Activated B cell treated with CpG ODN at 0.5 μM for 24 hours (primary cell): ENCODE measurements around the gene ARHGAP4. TPM values are rescaled to one million over a fixed set of nuclear protein-coding genes. Genes with fewer than 3 reads are reported as not detected.

ENCODE experiments used
- ATAC-seq: fragments of 200-7000 bp; cut with Tn5 transposase; one replicate; pipeline ENCODE4 v1.10.0; 2021; ENCODE audit warnings: low read depth, mild to moderate bottlenecking, moderate library complexity
- CTCF ChIA-PET: fragments of 350-600 bp; sonication (Branson Sonifier 250); formaldehyde crosslinking; loops from one replicate; lab custom pipeline; 2021; ENCODE audit warnings: antibody characterized with exemption; lab: Charles Lee
- POLR2A ChIA-PET: fragments of 350-600 bp; sonication (Branson Sonifier 250); formaldehyde crosslinking; loops from one replicate; lab custom pipeline; 2021; ENCODE audit warnings: antibody characterized with exemption; lab: Charles Lee
- DNase-seq: peaks from one replicate; pipeline ENCODE4 v3.0.0; 2022
- H3K27ac Mint-ChIP-seq: one replicate; pipeline ENCODE4 v1.8.0; 2020; ENCODE audit warnings: mixed read lengths
- H3K27me3 Mint-ChIP-seq: one replicate; pipeline ENCODE4 v1.8.0; 2021; ENCODE audit warnings: mixed read lengths
- H3K36me3 Mint-ChIP-seq: one replicate; pipeline ENCODE4 v1.8.0; 2021; ENCODE audit warnings: low read depth, mixed read lengths
- H3K4me1 Mint-ChIP-seq: one replicate; pipeline ENCODE4 v1.8.0; 2021; ENCODE audit warnings: mixed read lengths
- H3K4me3 Mint-ChIP-seq: one replicate; pipeline ENCODE4 v1.8.0; 2020; ENCODE audit warnings: mild to moderate bottlenecking, mixed read lengths
- H3K9me3 Mint-ChIP-seq: one replicate; pipeline ENCODE4 v1.8.0; 2020; ENCODE audit warnings: mixed read lengths
- CTCF ChIP-seq: fragments of 200-600 bp; IDR thresholded peaks from one replicate; pipeline ENCODE4 v1.8.0; 2022; ENCODE audit warnings: antibody characterized with exemption, mild to moderate bottlenecking
- intact Hi-C: fragments of 100-400 bp; cut with micrococcal nuclease; formaldehyde crosslinking; loops from one replicate; pipeline ENCODE4 v1.15.1; 2024
- total RNA-seq: library from RNA; stranded (reverse); gene quantifications from 2 replicates; pipeline ENCODE4 v1.2.3, GENCODE V29; 2022

ARHGAP4 gene
- total RNA-seq, 1 donor from 2014 or later = 158 TPM

- Mint-ChIP-seq H3K27me3 (no peaks in the 10 kb centered on the region), H3K4me1 (peaks cover 6% of the 10 kb centered on the region), H3K27ac (no peak overlapping the region), H3K36me3 (peaks cover 62% of the 10 kb centered on the region), H3K9me3 (no peaks in the 10 kb centered on the region), H3K4me3 (no peak overlapping the region)
- ChIA-PET CTCF (interaction anchor here (1.2 to 9.8 kb wide), 3 partner anchors 12 to 28 kb away, joined by 3 to 146 read pairs (median 3); partner anchors contain the start of gene ARHGAP4), POLR2A (interaction anchor here (18.4 kb wide), 1 partner anchor 26 kb away, joined by 305 read pairs; the partner anchor contains the start of gene ARHGAP4)
- no peak for ATAC-seq
- intact Hi-C loops = loop anchor here (2.0 kb wide), 1 partner anchor 15 kb away; no protein-coding TSS in a partner anchor
- no peak for TF ChIP-seq CTCF
- DNase-seq = no peak
These were observed 25.8 kb upstream of the ARHGAP4 start for GRCh38 chrX:153951683-153952372.

- Mint-ChIP-seq H3K4me1 (peaks cover 11% of the 10 kb centered on the region), H3K27ac (no peak overlapping the region), H3K36me3 (peaks cover 47% of the 10 kb centered on the region), H3K4me3 (no peak overlapping the region), H3K9me3 (no peaks in the 10 kb centered on the region), H3K27me3 (no peaks in the 10 kb centered on the region)
- DNase-seq (no peak), ATAC-seq (no peak)
- no peak for TF ChIP-seq CTCF
- intact Hi-C loops = no loop called here
- ChIA-PET CTCF (interaction anchor here (1.1 to 9.8 kb wide), 2 partner anchors 26 to 186 kb away, joined by 3 to 146 read pairs; partner anchors contain the start of genes ARHGAP4 and PLXNB3), POLR2A (interaction anchor here (0.6 to 18.4 kb wide), 4 partner anchors 17 to 155 kb away, joined by 3 to 305 read pairs (median 4); partner anchors contain the start of genes ARHGAP4, IDH3G and SSR4)
These were observed 24.1 kb upstream of the ARHGAP4 start for GRCh38 chrX:153950127-153950526.

- ATAC-seq (no peak), DNase-seq (no peak)
- H3K4me3 Mint-ChIP-seq = no peak overlapping the region
- intact Hi-C loops = loop anchor here (5.0 kb wide), 2 partner anchors 62 to 1007 kb away; partner anchors contain the start of gene L1CAM
- no peak for TF ChIP-seq CTCF
- H3K9me3 Mint-ChIP-seq = no peaks in the 10 kb centered on the region
- ChIA-PET POLR2A (interaction anchor here (1.1 to 18.4 kb wide), 3 partner anchors 18 to 154 kb away, joined by 3 to 305 read pairs (median 4); partner anchors contain the start of genes ARHGAP4, IDH3G and SSR4), CTCF (interaction anchor here (3.0 to 9.8 kb wide), 2 partner anchors 25 to 186 kb away, joined by 20 to 146 read pairs; partner anchors contain the start of genes ARHGAP4 and PLXNB3)
- no peaks in the 10 kb centered on the region for H3K27me3 Mint-ChIP-seq
- H3K36me3 Mint-ChIP-seq = peaks cover 40% of the 10 kb centered on the region
- no peak overlapping the region for H3K27ac Mint-ChIP-seq
- peaks cover 14% of the 10 kb centered on the region for H3K4me1 Mint-ChIP-seq
These were observed 23.1 kb upstream of the ARHGAP4 start for GRCh38 chrX:153948847-153949805.

GRCh38 chrX:153948002-153948466, 22.0 kb upstream of the ARHGAP4 start:
- Mint-ChIP-seq H3K27ac (no peak overlapping the region), H3K4me1 (peaks cover 17% of the 10 kb centered on the region), H3K4me3 (no peak overlapping the region), H3K36me3 (peaks cover 34% of the 10 kb centered on the region), H3K9me3 (no peaks in the 10 kb centered on the region), H3K27me3 (no peaks in the 10 kb centered on the region)
- POLR2A ChIA-PET = interaction anchor here (18.4 kb wide), 1 partner anchor 23 kb away, joined by 305 read pairs; the partner anchor contains the start of gene ARHGAP4
- intact Hi-C loops = loop anchor here (5.0 kb wide), 2 partner anchors 61 to 1006 kb away; partner anchors contain the start of gene L1CAM
- ATAC-seq (no peak), DNase-seq (no peak)
- CTCF ChIA-PET = interaction anchor here (1.2 to 9.8 kb wide), 5 partner anchors 16 to 184 kb away, joined by 3 to 146 read pairs (median 6); partner anchors contain the start of genes ARHGAP4, HCFC1 and PLXNB3
- TF ChIP-seq CTCF = no peak
